Measurements from ENCODE around the gene C3.

DNA sequence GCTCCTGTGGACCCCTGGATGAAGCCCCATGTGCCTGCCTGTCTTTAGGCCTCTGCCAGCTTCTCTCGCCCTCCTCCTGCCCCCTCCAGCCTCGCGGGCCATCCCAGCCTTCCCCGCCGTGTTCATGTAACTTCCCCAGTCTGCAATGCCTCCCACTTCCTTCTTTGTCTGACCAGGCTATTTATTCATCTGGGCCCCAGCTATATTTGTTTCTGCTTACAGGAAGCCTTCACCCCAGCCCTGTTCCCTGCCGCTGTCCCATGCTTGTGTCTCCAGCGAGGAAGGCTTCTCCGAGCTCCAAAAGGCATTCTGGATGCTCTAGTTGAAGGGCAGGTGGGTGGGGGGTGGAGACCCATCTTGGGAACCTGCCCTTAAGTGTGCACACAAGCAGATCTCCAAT lies 7.9 kb upstream of the C3 start:
- TF ChIP-seq, protein P1, sequence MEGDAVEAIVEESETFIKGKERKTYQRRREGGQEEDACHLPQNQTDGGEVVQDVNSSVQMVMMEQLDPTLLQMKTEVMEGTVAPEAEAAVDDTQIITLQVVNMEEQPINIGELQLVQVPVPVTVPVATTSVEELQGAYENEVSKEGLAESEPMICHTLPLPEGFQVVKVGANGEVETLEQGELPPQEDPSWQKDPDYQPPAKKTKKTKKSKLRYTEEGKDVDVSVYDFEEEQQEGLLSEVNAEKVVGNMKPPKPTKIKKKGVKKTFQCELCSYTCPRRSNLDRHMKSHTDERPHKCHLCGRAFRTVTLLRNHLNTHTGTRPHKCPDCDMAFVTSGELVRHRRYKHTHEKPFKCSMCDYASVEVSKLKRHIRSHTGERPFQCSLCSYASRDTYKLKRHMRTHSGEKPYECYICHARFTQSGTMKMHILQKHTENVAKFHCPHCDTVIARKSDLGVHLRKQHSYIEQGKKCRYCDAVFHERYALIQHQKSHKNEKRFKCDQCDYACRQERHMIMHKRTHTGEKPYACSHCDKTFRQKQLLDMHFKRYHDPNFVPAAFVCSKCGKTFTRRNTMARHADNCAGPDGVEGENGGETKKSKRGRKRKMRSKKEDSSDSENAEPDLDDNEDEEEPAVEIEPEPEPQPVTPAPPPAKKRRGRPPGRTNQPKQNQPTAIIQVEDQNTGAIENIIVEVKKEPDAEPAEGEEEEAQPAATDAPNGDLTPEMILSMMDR (IDR thresholded peaks at IDR 0.05), result no peak
- TF ChIP-seq EZH2 (IDR thresholded peaks at IDR 0.05) (no peak), EZH2phosphoT487 (IDR thresholded peaks at IDR 0.05) (no peak)
